Activated naive CD4-positive, alpha-beta T cell treated with anti-CD3 and anti-CD28 coated beads, Interleukin-2, amount 50 U/mL, for 16 hours (primary cell): ENCODE results near the gene ZNF554.

Experiments
- DNase-seq: peaks from one replicate; pipeline ENCODE4 v3.0.0-alpha.2; 2020

The ZNF554 gene

DNA sequence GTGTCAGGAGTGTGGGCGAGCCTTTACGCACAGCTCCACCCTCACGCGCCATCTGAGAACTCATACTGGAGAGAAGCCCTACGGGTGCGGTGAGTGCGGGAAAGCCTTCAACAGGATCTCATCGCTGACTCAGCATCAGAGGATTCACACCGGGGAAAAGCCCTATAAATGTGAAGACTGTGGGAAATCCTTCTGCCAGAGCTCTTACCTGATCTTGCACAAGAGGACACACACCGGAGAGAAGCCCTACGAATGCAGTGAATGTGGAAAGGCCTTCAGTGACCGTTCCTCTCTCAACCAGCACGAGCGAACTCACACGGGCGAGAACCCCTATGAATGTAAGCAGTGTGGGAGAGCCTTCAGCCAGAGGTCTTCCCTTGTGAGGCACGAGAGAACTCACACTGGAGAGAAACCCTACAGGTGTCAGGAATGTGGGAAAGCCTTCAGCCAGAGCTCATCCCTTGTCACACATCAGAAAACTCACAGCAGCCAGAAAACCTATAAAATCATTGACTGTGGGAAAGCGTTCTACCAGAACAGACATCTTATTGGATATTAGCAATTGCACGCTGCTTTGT lies 14.7 kb downstream of the ZNF554 start:
- no peak for DNase-seq

DNA sequence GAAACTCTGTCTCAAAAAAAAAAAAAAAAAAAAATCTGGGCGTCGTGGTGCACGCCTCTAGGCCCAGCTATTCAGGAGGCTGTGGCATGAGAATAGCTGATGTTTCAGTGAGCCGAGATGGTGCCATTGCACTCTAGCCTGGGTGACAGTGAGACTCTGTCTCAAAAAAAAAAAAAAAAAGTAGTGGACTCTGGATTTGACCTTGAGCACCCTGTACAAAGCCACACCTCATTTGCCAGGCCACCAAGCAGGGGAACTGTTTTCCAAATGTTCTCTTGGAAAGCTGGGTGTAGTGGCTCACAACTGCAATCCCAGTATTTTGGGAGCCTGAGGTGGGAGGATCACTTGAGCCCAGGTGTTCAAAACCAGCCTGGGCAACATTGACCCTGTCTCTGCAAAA lies 17.8 kb downstream of the ZNF554 start:
- no peak for DNase-seq

DNA sequence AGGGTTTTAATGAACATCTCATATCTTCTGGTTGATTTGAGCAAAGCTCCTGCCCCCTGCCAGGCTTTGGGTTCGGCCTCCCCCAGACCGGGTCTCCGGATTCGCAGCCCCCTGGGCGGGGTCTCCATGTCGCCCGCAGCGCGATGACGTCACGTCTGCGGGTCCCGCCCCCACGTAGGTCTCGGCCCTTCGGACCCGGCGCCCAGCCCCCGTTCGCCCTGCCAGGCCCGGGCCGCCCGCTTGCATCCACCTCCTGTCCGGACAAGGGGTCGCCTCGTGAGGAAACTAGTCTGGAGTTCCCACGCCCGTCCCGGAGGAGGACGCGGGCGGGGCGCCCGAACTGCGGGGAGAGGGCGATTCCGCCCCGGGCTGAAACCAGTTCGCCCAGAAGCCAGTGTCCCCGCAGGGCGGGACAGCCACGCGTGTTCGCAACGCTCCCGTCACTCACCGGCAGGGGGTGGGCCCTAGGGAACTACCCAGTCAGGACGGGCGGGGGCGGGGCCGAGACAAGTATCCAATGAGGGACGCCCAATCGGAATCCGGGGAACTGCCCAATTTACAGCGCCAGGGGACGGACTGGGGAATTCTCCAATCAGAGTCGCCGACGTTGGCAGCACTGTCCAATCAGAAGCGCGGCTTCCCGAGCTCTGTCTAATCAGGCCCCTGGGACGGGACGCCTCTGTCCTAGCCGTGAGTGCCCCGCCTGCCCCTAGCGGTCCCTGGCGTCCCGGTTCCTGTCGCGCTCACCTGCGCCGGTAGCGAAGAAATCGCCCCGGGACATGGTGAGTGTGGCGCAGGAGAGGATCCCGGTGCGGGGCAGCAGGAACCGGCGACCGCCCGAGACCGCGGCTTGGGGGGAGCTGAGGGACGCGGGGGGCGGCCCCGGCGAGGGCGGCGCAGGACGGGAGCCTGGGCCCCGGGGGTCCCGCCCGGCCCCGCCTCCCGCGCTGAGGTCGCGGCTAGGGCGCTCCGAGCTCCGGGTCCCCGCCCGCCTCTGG lies 21.4 kb downstream of the ZNF554 start, which contains the start of gene ZNF555:
Gene ZNF555, plus strand, starts transcription at position 682 of the 998 bp plus-strand sequence. Its CDS starts 98 bp downstream, at position 780.
- DNase-seq, result peak; percentile 97

DNA sequence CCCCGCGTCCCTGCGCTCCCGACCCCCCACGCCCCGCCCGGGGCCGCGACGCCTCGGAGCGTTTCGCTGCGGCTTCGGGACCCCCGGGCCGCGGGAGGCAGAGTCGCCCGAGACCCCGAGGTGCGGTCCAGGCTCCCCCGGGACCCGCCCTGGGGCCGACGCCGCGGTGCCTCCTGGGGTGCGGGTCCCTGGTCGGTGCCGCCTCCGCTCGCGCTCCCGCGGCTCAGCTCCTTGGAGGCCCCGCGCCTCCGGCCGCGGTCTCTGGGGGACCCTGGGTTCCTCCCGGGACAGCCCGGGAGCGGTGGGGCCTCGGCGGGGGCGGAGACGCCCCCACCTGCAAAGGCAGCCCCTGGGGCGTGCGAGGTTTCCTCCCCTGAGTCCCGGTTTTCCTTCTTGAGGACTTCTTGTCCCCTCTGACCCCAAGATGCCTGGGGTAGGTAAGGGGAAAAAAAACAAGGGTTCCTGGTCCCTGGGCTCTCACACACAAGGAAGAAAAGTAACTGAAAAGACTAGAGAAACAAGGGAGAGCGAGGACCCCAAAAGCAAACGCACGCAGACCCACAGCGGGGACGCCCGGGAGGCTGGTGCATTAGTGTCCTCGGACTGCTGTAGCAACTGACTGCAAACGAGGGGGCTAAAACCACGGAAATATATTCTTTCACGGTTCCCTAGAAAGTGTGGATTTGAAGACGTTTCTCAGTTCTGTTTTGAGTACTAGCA lies 22.3 kb downstream of the ZNF554 start:
- DNase-seq, result no peak

DNA sequence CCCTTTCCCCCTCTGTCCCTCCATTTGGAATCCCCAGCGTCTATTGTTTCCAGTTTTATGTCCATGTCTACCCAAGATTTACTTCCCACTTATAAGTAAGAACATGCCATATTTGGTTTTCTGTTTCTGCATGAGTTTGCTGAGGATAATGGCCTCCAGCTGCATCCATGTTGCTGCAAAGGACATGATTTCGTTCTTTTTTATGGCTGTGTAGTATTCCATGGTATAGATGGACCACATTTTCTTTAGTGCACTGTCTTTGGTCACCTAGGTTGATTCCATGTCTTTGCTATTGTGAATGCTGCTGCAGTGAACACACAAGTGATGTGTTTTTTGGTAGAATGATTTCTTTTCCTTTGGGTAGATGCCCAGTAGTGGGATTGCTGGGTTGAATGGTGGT lies 25.4 kb downstream of the ZNF554 start:
- DNase-seq, result no peak

DNA sequence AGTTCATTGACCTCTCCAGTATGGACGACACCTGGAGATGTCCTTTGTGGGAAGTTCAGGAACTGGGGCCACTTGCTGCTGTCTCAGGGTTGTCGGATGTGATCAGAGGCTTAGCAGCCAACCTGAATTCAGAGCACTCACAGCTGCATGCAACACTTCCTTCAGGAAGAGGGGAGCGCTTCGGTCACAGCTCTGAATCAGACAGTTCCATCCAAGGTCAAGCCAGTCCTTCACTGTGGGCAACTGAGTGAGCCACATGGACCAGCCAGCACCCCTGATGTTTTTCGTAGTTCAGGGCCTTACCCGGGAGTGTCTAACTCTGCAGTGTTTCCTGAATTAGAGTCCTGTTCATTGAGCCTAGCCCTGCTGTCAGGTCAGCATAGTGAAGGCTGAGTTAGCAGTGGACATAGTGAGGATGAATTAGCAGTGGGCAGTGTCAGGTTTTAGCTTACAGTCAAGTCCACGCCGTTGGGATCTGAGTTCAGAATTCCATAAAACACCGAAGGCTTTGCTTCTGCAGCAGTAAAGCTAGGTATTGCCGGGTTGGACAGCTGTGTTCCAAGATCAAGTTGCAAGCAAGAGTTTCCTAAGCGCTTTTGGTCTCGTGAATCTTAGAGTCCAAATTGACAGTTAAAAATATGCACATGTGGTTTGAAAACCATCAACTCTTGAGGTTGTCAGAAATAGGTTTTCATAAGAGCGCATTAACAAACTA lies 26.7 kb downstream of the ZNF554 start:
- no peak for DNase-seq

DNA sequence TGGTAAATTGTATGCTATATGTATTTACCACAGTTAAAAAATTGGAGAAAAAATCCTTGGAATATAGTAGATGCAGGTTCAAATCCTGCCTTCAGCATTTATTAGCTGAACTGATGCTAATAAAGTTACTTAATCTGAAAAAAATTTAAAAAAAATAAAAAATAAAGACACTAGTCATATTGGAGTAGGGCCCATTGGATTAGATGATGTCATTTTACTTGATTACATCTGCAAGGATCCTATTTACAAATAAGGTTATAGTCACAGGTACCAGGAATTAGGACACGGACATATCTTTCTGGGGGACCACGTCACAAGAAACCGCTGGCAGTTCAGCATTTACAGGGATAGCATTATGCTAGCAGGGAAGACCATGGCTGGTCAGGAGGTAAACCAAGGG lies 27.8 kb downstream of the ZNF554 start:
- DNase-seq, result no peak

DNA sequence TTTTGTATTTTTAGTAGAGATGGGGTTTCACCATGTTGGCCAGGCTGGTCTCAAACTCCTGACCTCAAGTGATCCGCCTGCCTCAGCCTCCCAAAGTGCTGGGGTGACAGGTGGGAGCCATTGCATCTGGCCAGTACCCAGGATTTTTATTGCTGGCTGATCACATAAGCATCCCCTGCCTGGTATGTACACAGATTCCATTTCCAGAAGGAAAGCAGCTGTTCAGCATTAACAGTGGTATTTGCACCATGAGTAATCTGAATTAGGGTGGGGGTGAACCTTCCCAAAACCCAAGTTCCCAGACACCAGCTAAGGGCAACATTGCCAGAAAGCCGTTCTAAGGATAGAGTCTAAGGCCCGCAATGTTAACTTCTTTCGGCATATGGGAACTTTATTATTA lies 28.9 kb downstream of the ZNF554 start:
- DNase-seq, result no peak

DNA sequence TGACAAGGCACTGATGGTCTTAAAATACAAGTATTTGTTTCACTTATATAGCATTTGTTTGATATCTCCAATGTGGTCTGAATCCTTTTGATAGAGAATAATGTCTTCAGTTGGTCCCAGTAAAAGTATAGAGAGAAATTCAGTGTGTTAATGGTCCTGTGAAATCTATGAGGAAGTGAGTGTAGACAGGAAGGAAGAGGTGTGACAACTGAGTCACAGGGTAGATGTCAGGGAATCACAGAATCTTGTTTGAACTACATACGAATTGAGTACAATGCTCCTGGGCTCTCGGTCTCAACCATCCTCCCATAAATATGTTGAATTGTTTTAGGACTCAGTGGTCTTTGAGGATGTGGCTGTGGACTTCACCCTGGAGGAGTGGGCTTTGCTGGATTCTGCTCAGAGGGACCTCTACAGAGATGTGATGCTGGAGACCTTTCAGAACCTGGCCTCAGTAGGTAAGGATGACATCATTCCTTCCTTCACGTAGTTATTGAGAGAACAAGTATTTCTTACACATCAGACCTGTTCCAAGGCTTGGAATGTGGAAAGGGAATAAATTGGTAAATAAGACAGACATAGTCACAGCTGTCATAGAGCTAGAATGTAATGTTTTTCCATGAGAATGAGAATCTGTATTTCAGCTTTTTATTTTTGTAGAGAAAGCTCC lies 30.7 kb downstream of the ZNF554 start:
- DNase-seq, result no peak

DNA sequence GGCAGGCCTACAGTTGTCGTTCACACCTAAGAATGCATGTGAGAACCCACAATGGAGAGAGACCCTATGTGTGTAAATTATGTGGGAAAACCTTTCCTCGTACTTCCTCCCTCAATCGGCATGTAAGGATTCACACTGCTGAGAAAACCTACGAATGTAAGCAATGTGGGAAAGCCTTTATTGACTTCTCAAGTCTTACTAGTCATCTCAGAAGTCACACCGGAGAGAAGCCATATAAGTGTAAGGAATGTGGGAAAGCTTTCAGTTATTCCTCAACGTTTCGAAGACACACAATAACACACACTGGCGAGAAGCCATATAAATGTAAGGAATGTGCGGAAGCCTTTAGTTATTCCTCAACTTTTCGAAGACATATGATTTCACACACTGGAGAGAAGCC lies 32.9 kb downstream of the ZNF554 start:
- DNase-seq, result no peak

DNA sequence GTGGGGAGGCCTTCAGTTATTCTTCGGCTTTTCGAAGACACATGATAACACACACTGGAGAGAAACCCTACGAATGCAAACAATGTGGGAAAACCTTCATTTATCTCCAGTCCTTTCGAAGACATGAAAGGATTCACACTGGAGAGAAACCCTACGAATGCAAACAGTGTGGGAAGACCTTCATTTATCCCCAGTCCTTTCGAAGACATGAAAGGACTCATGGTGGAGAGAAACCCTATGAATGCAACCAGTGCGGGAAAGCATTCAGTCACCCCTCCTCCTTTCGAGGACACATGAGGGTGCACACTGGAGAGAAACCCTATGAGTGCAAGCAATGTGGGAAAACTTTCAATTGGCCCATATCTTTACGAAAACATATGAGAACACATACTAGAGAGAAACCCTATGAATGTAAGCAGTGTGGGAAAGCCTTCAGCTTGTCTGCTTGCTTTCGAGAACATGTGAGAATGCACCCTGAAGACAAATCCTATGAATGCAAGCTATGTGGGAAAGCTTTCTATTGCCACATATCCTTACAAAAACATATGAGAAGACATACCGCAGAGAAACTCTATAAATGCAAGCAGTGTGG lies 33.4 kb downstream of the ZNF554 start:
- DNase-seq, result no peak

DNA sequence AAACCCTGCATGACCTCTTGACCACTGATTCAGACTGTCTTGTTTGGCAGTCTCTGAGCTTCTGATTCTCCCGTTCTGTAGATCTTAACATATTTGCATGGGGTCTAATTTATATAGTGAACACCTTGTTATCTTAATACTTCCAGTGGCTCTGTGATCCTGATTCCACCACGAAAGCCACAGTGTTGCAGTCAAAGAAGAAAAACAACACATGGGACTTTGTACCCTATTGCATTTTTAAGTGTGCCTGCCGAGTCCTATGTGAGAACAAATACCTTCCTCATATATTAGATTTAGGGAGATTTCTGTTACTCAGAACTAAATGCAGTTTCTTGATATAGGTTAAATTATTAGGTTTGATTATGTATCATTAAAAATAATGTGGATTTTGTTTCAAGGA lies 35.2 kb downstream of the ZNF554 start:
- DNase-seq, result no peak

DNA sequence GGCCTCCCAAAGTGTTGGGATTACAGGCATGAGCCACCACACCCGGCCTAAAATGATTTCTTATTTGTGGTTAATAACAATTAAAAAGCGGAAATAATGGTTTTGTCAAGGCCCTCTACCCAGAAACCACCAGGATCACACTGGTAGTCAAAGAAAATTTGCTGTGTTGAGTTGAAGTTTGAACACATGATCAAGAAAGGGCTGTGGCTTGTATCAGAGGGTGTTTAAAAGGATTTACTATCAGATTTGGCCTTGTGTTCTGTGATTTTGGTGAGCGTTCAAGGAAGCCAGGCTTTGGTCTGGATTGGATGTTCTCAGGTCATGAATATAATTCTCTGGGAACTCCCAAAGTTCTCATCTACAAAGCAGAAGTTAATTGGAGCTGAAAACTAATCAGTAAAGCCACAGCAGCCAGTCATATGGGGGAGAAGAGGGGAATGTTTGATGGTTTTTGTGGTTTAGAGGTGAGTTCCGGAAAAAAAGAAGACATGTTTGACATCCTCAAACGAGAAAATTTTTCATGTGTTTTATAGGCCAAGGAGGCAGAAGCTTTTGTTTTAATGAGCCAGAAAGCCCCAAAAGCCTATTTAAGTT lies 36.9 kb downstream of the ZNF554 start:
- no peak for DNase-seq

DNA sequence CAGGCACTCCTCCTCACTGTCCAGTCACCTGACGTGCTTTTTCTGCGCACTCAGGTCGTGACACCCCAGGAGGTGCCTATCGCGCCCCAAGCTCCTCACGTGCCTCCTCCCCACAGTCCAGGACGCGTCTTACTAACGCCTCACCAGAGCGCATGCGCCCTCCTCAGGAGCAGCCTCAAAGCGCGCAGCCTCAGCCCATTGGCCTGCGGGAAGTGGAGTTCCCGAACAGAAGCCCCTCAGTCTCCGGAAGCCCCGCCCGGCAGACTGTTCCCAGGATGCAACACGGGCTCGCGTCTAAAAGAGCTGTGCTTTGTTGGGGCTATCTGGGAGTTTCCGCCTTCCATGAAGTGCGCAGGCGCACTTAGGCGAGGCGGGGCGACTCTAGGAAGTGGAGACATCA lies 39.2 kb downstream of the ZNF554 start:
- no peak for DNase-seq

DNA sequence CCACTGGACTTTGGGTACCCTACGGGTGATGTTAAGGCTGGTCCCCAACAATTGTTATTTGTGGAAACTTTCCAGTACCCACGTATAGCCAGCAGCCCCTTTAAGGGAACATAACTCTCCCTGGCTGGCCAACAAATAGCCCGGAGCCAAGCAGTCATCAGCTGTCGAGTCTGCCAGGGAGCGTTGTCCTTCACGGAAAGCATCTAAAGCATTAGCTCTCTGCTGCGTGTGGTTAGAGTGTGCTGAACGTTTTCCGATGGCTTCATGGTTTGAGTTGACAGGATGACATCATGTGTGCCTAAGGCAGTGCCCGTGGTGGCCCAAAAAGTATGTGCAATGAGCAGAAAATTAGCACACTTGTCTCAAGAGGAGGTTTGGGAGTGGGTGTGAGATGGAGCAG lies 44.1 kb downstream of the ZNF554 start:
- DNase-seq, result no peak

DNA sequence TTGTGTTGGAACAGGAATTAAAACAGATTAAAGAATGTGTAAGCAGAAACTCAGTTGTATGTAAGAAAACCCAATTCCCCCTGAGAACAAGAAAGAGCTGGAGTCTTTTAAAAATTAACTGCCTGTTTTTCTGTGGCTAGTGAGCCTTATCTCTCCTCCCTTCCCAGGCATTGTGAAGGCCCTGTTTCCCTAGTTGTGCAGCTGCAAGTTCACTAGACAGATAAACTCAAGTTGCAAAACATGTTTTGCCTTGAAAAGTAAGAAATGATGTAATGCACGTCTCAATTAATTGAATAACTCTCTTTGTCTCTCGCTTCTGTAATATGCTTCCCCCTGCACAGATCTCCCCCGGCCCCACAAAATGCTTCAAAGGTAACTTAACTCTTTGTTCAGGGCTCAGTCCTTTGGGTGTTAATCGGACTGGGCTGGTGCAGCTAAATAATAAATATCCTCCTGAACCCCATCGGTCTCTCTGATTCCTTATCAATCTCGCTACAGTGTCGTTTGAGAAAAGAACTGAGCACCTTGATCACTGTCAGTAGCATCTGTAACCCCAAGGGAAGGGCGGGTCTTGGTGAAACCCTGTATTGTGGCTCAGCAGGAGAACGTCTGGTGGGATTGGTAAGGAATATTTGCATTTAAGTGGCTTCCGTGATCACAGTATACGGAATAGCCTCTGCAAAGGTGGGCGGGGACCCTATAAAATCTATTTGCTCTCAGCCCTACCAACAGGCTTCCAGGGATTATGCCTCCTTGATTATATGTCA lies 45.8 kb downstream of the ZNF554 start:
- no peak for DNase-seq

DNA sequence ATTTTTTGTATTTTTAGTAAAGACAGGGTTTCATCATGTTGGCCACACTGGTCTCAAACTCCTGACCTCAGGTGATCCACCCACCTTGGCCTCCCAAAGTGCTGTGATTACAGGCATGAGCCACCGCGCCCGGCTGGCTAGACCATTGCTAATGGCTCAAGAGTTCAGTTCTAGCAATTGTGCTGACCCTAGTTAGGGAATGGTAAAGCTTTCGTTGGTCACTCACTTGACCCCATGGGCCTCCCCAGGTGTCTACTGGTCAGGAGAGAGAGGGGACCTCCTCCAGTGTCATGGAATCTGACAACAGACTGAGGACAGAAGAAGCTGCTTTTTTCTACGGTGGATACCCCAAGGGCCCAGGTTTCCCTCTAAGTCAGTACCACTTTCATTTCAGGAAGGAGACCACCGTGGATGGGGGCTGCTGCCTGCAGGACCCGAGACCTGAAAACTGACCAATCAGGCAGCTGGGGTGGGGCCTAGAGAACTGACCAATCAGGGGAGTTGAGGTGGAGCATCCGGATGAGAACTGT lies 46.9 kb downstream of the ZNF554 start:
- no peak for DNase-seq

DNA sequence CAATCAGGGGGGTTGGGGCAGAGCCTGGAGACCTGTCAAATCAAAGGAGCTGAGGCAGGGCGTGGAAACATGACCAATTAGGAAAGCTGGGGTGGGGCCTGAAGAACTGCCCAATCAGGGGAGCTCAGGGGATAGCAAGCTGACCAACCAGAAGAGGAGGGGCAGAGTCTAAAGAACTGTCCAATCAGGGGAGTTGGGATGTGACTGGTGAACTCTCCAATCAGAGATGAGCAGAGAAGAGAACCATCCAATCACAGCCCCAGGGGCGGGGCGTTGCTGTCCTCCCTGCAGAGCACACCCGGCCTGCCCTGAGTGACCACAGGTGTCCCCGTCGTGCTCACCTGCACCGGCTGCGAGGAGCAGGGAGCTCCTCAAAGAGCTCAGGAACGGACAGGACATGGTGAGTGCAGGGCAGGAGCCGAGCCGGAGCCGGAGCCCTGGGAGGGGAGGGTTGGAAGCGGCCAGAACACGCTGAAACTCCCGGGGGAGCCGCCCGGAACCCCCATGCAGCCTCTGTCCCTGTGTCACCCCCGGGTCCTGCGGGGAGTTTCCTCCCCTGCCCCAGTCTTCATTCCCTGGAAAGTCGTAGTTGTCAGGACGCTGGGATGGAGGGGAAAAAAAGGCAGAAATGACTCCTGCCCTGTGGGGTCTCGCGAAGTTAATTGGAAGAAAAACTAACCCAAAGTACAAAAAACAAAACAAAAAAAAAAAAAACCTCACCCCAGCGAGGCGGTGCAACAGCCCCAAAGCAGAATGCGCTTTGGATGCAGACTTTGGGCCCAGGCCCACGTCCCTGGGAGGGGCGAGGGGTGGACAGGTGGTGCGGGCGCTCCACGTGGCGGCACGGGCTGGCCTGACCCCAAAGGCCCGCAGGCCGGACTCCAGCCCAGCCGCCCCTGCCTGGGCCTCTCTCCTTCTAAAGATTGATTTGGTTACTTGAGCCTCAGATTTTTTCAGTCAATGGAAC lies 47.6 kb downstream of the ZNF554 start, which contains the start of gene ZNF556:
Gene ZNF556, plus strand, starts transcription at position 311 of the 967 bp plus-strand sequence. Its CDS starts 87 bp downstream, at position 398.
- DNase-seq, result no peak

DNA sequence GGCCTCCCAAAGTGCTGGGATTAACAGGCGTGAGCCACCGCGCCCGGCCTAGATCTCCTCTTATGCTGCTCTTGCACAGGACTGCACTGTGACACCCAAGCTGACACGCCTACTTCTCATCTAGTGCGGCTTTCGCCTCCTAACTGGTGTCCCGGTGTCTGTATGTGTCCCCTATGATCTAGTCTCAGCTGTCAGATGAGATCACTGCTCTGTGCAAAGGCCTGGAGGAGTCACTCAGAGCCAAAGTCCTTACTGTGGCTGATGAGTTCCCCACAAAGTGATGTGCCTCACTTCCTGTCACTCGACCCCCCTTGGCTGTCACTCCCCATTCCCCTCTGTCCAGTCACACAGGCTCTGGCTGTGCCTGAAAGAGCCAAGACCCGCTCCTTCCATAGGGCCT lies 50.0 kb downstream of the ZNF554 start:
- DNase-seq, result no peak
